Upper lobe of left lung (tissue), 4 donors: Measurements from ENCODE around the gene APC2.

Experiments
- CTCF ChIP-seq, 6 experiments: fragments of 450-650 bp in 4 of 6; fragments of 200-600 bp in 2 of 6; sonication (generic) in 2 of 6; IDR thresholded peaks; one replicate each; pipeline ENCODE4 v1.5.1; 2016 to 2019; ENCODE audit warnings: antibody characterized with exemption in 6 of 6
- EP300 ChIP-seq, 4 donors: sonication (generic); formaldehyde crosslinking; IDR thresholded peaks; one replicate each; pipeline ENCODE4 v1.5.1; 2017; ENCODE audit warnings: antibody characterized with exemption in 4 of 4, control low read depth in 2 of 4
- POLR2A ChIP-seq, 4 donors: fragments of 450-650 bp; IDR thresholded peaks; one replicate each; pipeline ENCODE4 v1.5.1; 2016 to 2017; ENCODE audit warnings: antibody characterized with exemption in 4 of 4, mild to moderate bottlenecking in 2 of 4
- POLR2AphosphoS5 ChIP-seq, 2 donors: sonication (generic); formaldehyde crosslinking; IDR thresholded peaks; one replicate each; pipeline ENCODE4 v1.5.1; 2017; ENCODE audit warnings: antibody characterized with exemption in 2 of 2

GRCh38 chr19:1495799-1496713 is 46.1 kb downstream of the APC2 start:
- TF ChIP-seq POLR2A (IDR thresholded peaks at IDR 0.05) (no peak), CTCF (IDR thresholded peaks at IDR 0.05) (no peak), POLR2AphosphoS5 (IDR thresholded peaks at IDR 0.05) (no peak), EP300 (IDR thresholded peaks at IDR 0.05) (no peak)
